ENCODE results near the gene ARRDC2.
"Not testable (repeated sequence)": the region's sequence is repeated elsewhere in the genome, so short reads cannot be mapped to it uniquely, and the experiment has no call there.

The ARRDC2 gene

GRCh38 chr19:17993076-17993813 is 14.7 kb upstream of the ARRDC2 start:
- DNase-seq: no peak

GRCh38 chr19:17996826-17997316 is 11.1 kb upstream of the ARRDC2 start:
- DNase-seq: peak; percentile 34

- peak; percentile 9 for DNase-seq
Measured at GRCh38 chr19:17997969-17998826, 9.8 kb upstream of the ARRDC2 start.

- DNase-seq: no peak
Measured at GRCh38 chr19:17998827-17999150, 9.2 kb upstream of the ARRDC2 start.

GRCh38 chr19:17999684-18000479 is 8.1 kb upstream of the ARRDC2 start:
- no peak for DNase-seq

- DNase-seq: no peak
Measured at GRCh38 chr19:18000480-18000914, 7.5 kb upstream of the ARRDC2 start.

- peak; percentile 80 for DNase-seq
Measured at GRCh38 chr19:18000915-18001776, 6.8 kb upstream of the ARRDC2 start.

- DNase-seq: no peak
Measured at GRCh38 chr19:18001777-18002345, 6.1 kb upstream of the ARRDC2 start.

GRCh38 chr19:18002347-18002850 is 5.6 kb upstream of the ARRDC2 start:
- DNase-seq: no peak

GRCh38 chr19:18005750-18006149 is 2.2 kb upstream of the ARRDC2 start:
- DNase-seq: not testable (repeated sequence)

GRCh38 chr19:18007044-18007916 is 690 bp upstream of the ARRDC2 start:
- DNase-seq: peak; percentile 56

GRCh38 chr19:18008814-18009213 is 844 bp downstream of the ARRDC2 start:
- no peak for DNase-seq

GRCh38 chr19:18009412-18010066 is 1.6 kb downstream of the ARRDC2 start:
- DNase-seq: no peak

- DNase-seq: no peak
Measured at GRCh38 chr19:18010149-18010548, 2.2 kb downstream of the ARRDC2 start.

GRCh38 chr19:18013210-18014111 is 5.5 kb downstream of the ARRDC2 start:
- DNase-seq: no peak

- DNase-seq: no peak
Measured at GRCh38 chr19:18014197-18014596, 6.2 kb downstream of the ARRDC2 start.

- no peak for DNase-seq
Measured at GRCh38 chr19:18016209-18016910, 8.4 kb downstream of the ARRDC2 start.

Data from DMS153 (cell line).